HEK293 (cell line): ENCODE results near the gene THBD.

Experiments
- CTCF ChIA-PET: fragments of 350-600 bp; formaldehyde crosslinking; extraction: SDS; loops from one replicate; lab custom pipeline; 2021; ENCODE audit warnings: antibody characterized with exemption; lab: Yijun Ruan, JAX
- POLR2A ChIA-PET: fragments of 300-600 bp; formaldehyde crosslinking; extraction: SDS; loops from one replicate; lab custom pipeline; 2020; ENCODE audit warnings: antibody characterized with exemption, inconsistent platforms; lab: Yijun Ruan, JAX
- H3K27ac ChIP-seq: fragments of 200-500 bp; sonication (Bioruptor generic); 2 replicates; pipeline ENCODE4 v1.5.1; 2014; ENCODE audit warnings: low read depth, low read length, control low read depth, inconsistent platforms; ENCODE audit errors: extremely low read depth
- H3K36me3 ChIP-seq, 2 experiments: fragments of 200-500 bp in 1 of 2; sonication (Bioruptor generic) in 1 of 2; 1 replicate in 1 of 2; 2 replicates in 1 of 2; pipeline ENCODE4 v1.5.1; 2014 to 2017; ENCODE audit warnings: inconsistent platforms in 2 of 2, low read length in 2 of 2; ENCODE audit not compliant: control insufficient read depth in 2 of 2, insufficient read depth in 1 of 2
- H3K4me1 ChIP-seq: fragments of 200-500 bp; sonication (Bioruptor generic); 2 replicates; pipeline ENCODE4 v1.5.1; 2014; ENCODE audit warnings: mild to moderate bottlenecking, low read length, inconsistent platforms; ENCODE audit not compliant: control insufficient read depth, insufficient read depth
- H3K4me3 ChIP-seq: 2 replicates; pipeline ENCODE4 v1.5.1; 2011; ENCODE audit warnings: low read depth, mild to moderate bottlenecking, control low read depth, low read length, moderate library complexity
- H3K9me3 ChIP-seq: fragments of 200-500 bp; sonication (Bioruptor generic); 2 replicates; pipeline ENCODE4 v1.5.1; 2014; ENCODE audit warnings: low read depth, low read length, inconsistent platforms; ENCODE audit not compliant: control insufficient read depth, insufficient read depth
- ZBTB1 ChIP-seq: fragments of 450-650 bp; formaldehyde crosslinking; IDR thresholded peaks from 2 replicates; pipeline ENCODE4 v1.5.1; 2016; ENCODE audit warnings: missing biosample characterization, missing genetic modification characterization
- ZBTB26 ChIP-seq: fragments of 450-650 bp; formaldehyde crosslinking; optimal IDR thresholded peaks from 2 replicates; pipeline ENCODE3; 2016; ENCODE audit warnings: missing biosample characterization, mild to moderate bottlenecking, missing genetic modification characterization
- ZNF114 ChIP-seq: fragments of 450-650 bp; formaldehyde crosslinking; IDR thresholded peaks from 2 replicates; pipeline ENCODE4 v1.5.0; 2017; ENCODE audit warnings: missing biosample characterization, missing genetic modification characterization
- ZNF146 ChIP-seq: fragments of 450-650 bp; formaldehyde crosslinking; IDR thresholded peaks from 2 replicates; pipeline ENCODE4 v1.5.1; 2016; ENCODE audit warnings: missing biosample characterization, missing genetic modification characterization
- ZNF18 ChIP-seq: fragments of 450-650 bp; formaldehyde crosslinking; IDR thresholded peaks from 2 replicates; pipeline ENCODE4 v1.5.1; 2016; ENCODE audit warnings: missing biosample characterization, missing genetic modification characterization
- ZNF426 ChIP-seq: fragments of 450-650 bp; formaldehyde crosslinking; IDR thresholded peaks from 2 replicates; pipeline ENCODE4 v1.5.1; 2017; ENCODE audit warnings: missing biosample characterization, missing genetic modification characterization, mild to moderate bottlenecking, inconsistent platforms, moderate library complexity
- ZNF48 ChIP-seq: fragments of 450-650 bp; formaldehyde crosslinking; IDR thresholded peaks from 2 replicates; pipeline ENCODE4 v1.5.1; 2016; ENCODE audit warnings: missing biosample characterization, missing genetic modification characterization
- ZNF518A ChIP-seq: fragments of 450-650 bp; formaldehyde crosslinking; conservative IDR thresholded peaks from 2 replicates; pipeline ENCODE4 v1.5.1; 2016; ENCODE audit warnings: low read depth, missing biosample characterization, missing genetic modification characterization
- ZNF596 ChIP-seq: fragments of 450-650 bp; IDR thresholded peaks from 2 replicates; pipeline ENCODE4 v1.5.0; 2018; ENCODE audit warnings: missing biosample characterization, mild to moderate bottlenecking, missing genetic modification characterization, moderate library complexity
- TF ChIP-seq, protein P1 (sequence below): fragments of 450-650 bp; formaldehyde crosslinking; IDR thresholded peaks from 2 replicates; pipeline ENCODE4 v1.5.1; 2017; ENCODE audit warnings: missing biosample characterization, missing genetic modification characterization
- TF ChIP-seq, protein P2 (sequence below): fragments of 450-650 bp; formaldehyde crosslinking; IDR thresholded peaks from 2 replicates; pipeline ENCODE4 v1.5.1; 2016; ENCODE audit warnings: missing biosample characterization, missing genetic modification characterization

Gene THBD

DNA sequence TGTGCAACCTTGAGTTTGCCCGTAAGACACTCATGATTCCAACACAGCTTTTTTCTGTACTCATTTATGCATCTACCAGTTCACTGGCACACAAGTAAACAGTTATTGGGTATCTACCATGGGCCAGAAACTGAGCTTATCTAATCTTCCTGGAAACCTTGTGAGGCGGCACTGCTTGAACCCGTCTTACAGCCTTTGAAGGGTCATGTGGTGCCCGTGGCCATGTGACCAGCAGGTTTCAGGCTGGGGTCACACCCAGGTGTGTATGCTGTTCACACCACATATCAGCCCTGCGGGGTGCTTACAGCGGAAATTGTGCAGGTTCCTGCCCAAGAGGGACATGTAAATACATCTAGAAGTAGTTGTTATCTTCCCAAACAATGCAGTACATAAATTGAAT lies 6.1 kb downstream of the THBD start:
- no peak overlapping the region for H3K4me3 ChIP-seq
- no peak overlapping the region for H3K27ac ChIP-seq
- no peaks in the 10 kb centered on the region for H3K36me3 ChIP-seq
- H3K9me3 ChIP-seq, result no peaks in the 10 kb centered on the region
- H3K4me1 ChIP-seq, result no peaks in the 10 kb centered on the region
- CTCF ChIA-PET, result interaction anchor here (0.6 to 1.5 kb wide), 4 partner anchors 14 to 354 kb away, joined by 3 read pairs; no protein-coding TSS in a partner anchor
- TF ChIP-seq ZNF18 (tag by site-specific recombination), result peak; percentile 52; the same call in 1 of the 2 replicates
- TF ChIP-seq ZNF426, result no peak
- POLR2A ChIA-PET, result no interaction called here

- no peaks in the 10 kb centered on the region for H3K9me3 ChIP-seq
- POLR2A ChIA-PET, result no interaction called here
- H3K36me3 ChIP-seq, result no peaks in the 10 kb centered on the region
- H3K27ac ChIP-seq, result no peak overlapping the region
- no peaks in the 10 kb centered on the region for H3K4me1 ChIP-seq
- CTCF ChIA-PET, result interaction anchor here (0.7 to 1.5 kb wide), 6 partner anchors 9 to 589 kb away, joined by 3 to 4 read pairs (median 3); no protein-coding TSS in a partner anchor
- no peak for TF ChIP-seq ZNF114 (tag by site-specific recombination)
- TF ChIP-seq ZNF48 (tag by site-specific recombination), result no peak
- TF ChIP-seq, protein P1, sequence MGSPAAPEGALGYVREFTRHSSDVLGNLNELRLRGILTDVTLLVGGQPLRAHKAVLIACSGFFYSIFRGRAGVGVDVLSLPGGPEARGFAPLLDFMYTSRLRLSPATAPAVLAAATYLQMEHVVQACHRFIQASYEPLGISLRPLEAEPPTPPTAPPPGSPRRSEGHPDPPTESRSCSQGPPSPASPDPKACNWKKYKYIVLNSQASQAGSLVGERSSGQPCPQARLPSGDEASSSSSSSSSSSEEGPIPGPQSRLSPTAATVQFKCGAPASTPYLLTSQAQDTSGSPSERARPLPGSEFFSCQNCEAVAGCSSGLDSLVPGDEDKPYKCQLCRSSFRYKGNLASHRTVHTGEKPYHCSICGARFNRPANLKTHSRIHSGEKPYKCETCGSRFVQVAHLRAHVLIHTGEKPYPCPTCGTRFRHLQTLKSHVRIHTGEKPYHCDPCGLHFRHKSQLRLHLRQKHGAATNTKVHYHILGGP, result no peak
- TF ChIP-seq ZNF596 (tag by site-specific recombination), result no peak
- no peak for TF ChIP-seq ZBTB26 (tag by site-specific recombination)
- TF ChIP-seq, protein P2, sequence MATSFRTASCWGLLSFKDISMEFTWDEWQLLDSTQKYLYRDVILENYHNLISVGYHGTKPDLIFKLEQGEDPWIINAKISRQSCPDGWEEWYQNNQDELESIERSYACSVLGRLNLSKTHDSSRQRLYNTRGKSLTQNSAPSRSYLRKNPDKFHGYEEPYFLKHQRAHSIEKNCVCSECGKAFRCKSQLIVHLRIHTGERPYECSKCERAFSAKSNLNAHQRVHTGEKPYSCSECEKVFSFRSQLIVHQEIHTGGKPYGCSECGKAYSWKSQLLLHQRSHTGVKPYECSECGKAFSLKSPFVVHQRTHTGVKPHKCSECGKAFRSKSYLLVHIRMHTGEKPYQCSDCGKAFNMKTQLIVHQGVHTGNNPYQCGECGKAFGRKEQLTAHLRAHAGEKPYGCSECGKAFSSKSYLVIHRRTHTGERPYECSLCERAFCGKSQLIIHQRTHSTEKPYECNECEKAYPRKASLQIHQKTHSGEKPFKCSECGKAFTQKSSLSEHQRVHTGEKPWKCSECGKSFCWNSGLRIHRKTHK, result no peak
- no peak for TF ChIP-seq ZBTB1 (tag by site-specific recombination)
- TF ChIP-seq ZNF146 (tag by site-specific recombination), result no peak
- TF ChIP-seq ZNF518A (tag by site-specific recombination), result no peak
- H3K4me3 ChIP-seq, result no peak overlapping the region
Measured at GRCh38 chr20:23042270-23042669, 7.2 kb downstream of the THBD start.
